Measurements from ENCODE around the gene C9orf43. TPM values are rescaled to one million over a fixed set of nuclear protein-coding genes. Genes with fewer than 3 reads are reported as not detected.

Gene C9orf43
- total RNA-seq, 1 experiment from 2014 or later = 1.9 TPM

DNA sequence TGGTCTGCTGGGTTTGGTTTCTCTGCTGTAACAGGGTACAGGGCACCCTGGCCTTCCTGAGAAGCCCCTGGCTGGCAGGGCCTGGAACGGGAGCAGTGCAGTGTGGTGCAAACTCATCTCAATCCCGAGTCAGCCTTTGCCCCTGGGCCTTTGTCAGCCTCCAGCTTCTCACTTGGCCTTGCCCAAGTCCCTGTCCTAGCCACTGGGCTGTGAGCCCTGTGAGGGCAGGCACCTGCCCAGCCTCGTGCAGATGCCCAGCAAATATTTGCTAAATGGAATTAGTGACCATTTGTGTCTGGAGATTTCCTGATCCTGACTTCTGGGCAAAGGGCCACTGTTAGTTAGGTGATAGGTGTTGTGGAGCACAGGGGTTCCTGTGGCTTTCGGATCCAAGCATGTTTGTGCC is 66.0 kb downstream of the C9orf43 start:
- intact Hi-C loops (cut with micrococcal nuclease; ENCODE audit: unreplicated experiment) = no loop called here
- H3K4me3 Mint-ChIP-seq (ENCODE audit: unreplicated experiment) = no peak overlapping the region
- TF ChIP-seq, protein P1, sequence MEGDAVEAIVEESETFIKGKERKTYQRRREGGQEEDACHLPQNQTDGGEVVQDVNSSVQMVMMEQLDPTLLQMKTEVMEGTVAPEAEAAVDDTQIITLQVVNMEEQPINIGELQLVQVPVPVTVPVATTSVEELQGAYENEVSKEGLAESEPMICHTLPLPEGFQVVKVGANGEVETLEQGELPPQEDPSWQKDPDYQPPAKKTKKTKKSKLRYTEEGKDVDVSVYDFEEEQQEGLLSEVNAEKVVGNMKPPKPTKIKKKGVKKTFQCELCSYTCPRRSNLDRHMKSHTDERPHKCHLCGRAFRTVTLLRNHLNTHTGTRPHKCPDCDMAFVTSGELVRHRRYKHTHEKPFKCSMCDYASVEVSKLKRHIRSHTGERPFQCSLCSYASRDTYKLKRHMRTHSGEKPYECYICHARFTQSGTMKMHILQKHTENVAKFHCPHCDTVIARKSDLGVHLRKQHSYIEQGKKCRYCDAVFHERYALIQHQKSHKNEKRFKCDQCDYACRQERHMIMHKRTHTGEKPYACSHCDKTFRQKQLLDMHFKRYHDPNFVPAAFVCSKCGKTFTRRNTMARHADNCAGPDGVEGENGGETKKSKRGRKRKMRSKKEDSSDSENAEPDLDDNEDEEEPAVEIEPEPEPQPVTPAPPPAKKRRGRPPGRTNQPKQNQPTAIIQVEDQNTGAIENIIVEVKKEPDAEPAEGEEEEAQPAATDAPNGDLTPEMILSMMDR (IDR thresholded peaks at IDR 0.05; ENCODE audit: insufficient read depth in 1 of 2, low read depth in 1 of 2, low read length in 1 of 2, severe bottlenecking in 1 of 2, unreplicated experiment in 1 of 2) = no peak
- Histone ChIP-seq H3K4me3 (ENCODE audit: low read depth, low read length) (no peak overlapping the region), H3K27me3 (replicated peaks; ENCODE audit: control insufficient read depth, insufficient read depth, low read length) (no peaks in the 10 kb centered on the region), H3K9me3 (no peaks in the 10 kb centered on the region), H3K4me1 (no peaks in the 10 kb centered on the region), H3K36me3 (ENCODE audit: control insufficient read depth, insufficient read depth, low read length) (peaks cover 2% of the 10 kb centered on the region; the same call in 1 of the 2 replicates)
- POLR2A ChIA-PET = no interaction called here
- no peaks in the 10 kb centered on the region for H3K9me3 Mint-ChIP-seq (ENCODE audit: unreplicated experiment)
- H3K27ac Mint-ChIP-seq (ENCODE audit: unreplicated experiment) = no peak overlapping the region
- H3K27me3 Mint-ChIP-seq (ENCODE audit: insufficient read depth, unreplicated experiment) = no peaks in the 10 kb centered on the region
- H3K36me3 Mint-ChIP-seq (ENCODE audit: insufficient read depth, unreplicated experiment) = peaks cover 67% of the 10 kb centered on the region
- CTCF ChIA-PET = no interaction called here
- DNase-seq = no peak
- peaks cover 6% of the 10 kb centered on the region for H3K4me1 Mint-ChIP-seq (ENCODE audit: low read depth, unreplicated experiment)
- BruUV-seq (replicated peaks) = no TSS peak

DNA sequence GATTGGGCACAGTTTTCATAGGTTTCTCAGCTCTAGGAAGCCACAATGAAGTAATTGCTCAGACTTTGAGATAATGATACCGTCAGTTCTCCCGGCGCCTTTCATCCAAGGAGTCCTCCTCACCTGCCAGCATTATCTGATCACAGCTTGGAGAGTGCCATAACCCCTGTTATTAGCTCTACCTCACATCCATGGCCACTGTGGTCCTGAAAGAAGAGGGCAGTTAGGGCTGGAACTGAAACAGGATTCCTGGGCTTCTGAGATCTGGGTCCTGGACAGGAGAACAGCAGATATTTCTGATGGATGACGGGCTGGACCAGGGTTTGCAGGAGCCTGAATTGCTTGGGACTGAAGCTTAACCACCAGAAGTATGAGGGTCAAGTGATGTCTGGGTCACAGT is 66.5 kb downstream of the C9orf43 start:
- POLR2A ChIA-PET = interaction anchor here (0.9 kb wide), 1 partner anchor 14 kb away, joined by 4 read pairs; the partner anchor contains the start of gene RGS3
- Histone ChIP-seq H3K4me3 (ENCODE audit: low read depth, low read length) (no peak overlapping the region), H3K36me3 (ENCODE audit: control insufficient read depth, insufficient read depth, low read length) (peaks cover 2% of the 10 kb centered on the region; the same call in 1 of the 2 replicates), H3K27me3 (replicated peaks; ENCODE audit: control insufficient read depth, insufficient read depth, low read length) (no peaks in the 10 kb centered on the region), H3K9me3 (no peaks in the 10 kb centered on the region), H3K4me1 (no peaks in the 10 kb centered on the region)
- TF ChIP-seq, protein P1 (IDR thresholded peaks at IDR 0.05; ENCODE audit: insufficient read depth in 1 of 2, low read depth in 1 of 2, low read length in 1 of 2, severe bottlenecking in 1 of 2, unreplicated experiment in 1 of 2) = no peak
- Mint-ChIP-seq H3K36me3 (ENCODE audit: insufficient read depth, unreplicated experiment) (peaks cover 67% of the 10 kb centered on the region), H3K9me3 (ENCODE audit: unreplicated experiment) (no peaks in the 10 kb centered on the region), H3K27me3 (ENCODE audit: insufficient read depth, unreplicated experiment) (no peaks in the 10 kb centered on the region), H3K27ac (ENCODE audit: unreplicated experiment) (no peak overlapping the region), H3K4me1 (ENCODE audit: low read depth, unreplicated experiment) (peaks cover 6% of the 10 kb centered on the region), H3K4me3 (ENCODE audit: unreplicated experiment) (no peak overlapping the region)
- BruUV-seq (replicated peaks) = no TSS peak
- intact Hi-C loops (cut with micrococcal nuclease; ENCODE audit: unreplicated experiment) = no loop called here
- CTCF ChIA-PET = no interaction called here
- no peak for DNase-seq

DNA sequence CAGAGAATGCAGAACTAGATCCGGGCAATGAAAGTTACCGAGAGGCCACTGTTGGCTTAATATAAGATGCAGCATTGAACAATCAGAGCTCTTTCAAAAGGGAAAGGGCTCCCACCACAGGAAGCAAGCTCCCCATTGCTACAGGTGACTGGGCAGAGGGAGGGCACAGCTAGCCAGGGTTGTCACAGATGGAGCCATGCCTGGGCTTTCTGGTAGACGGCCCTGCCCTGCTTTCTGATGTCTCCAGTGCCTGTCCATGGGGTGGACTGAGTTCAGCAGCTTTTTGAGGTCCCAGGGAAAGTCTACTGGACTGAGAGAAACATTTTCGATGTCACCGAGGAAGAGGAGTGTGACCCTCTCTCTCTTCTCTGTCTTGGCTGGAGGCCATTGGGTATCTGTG is 67.1 kb downstream of the C9orf43 start:
- Histone ChIP-seq H3K27me3 (replicated peaks; ENCODE audit: control insufficient read depth, insufficient read depth, low read length) (no peaks in the 10 kb centered on the region), H3K9me3 (no peaks in the 10 kb centered on the region), H3K4me3 (ENCODE audit: low read depth, low read length) (no peak overlapping the region), H3K4me1 (no peaks in the 10 kb centered on the region), H3K36me3 (ENCODE audit: control insufficient read depth, insufficient read depth, low read length) (peaks cover 2% of the 10 kb centered on the region; the same call in 1 of the 2 replicates)
- Mint-ChIP-seq H3K36me3 (ENCODE audit: insufficient read depth, unreplicated experiment) (peaks cover 67% of the 10 kb centered on the region), H3K27ac (ENCODE audit: unreplicated experiment) (no peak overlapping the region), H3K4me1 (ENCODE audit: low read depth, unreplicated experiment) (peaks cover 6% of the 10 kb centered on the region), H3K9me3 (ENCODE audit: unreplicated experiment) (no peaks in the 10 kb centered on the region), H3K27me3 (ENCODE audit: insufficient read depth, unreplicated experiment) (no peaks in the 10 kb centered on the region), H3K4me3 (ENCODE audit: unreplicated experiment) (no peak overlapping the region)
- no TSS peak for BruUV-seq (replicated peaks)
- ChIA-PET CTCF (no interaction called here), POLR2A (interaction anchor here (0.9 kb wide), 1 partner anchor 14 kb away, joined by 4 read pairs; the partner anchor contains the start of gene RGS3)
- DNase-seq = no peak
- intact Hi-C loops (cut with micrococcal nuclease; ENCODE audit: unreplicated experiment) = no loop called here
- TF ChIP-seq, protein P1 (IDR thresholded peaks at IDR 0.05; ENCODE audit: insufficient read depth in 1 of 2, low read depth in 1 of 2, low read length in 1 of 2, severe bottlenecking in 1 of 2, unreplicated experiment in 1 of 2) = no peak

Measured in Caco-2 (cell line).